Measurements from ENCODE around the gene AQP9.
"Not testable (repeated sequence)": the region's sequence is repeated elsewhere in the genome, so short reads cannot be mapped to it uniquely, and the experiment has no call there.

The AQP9 gene

GRCh38 chr15:58138106-58138505 is at the start of gene AQP9:
Gene AQP9, plus strand, starts transcription at chr15:58138381. Its CDS starts 185 bp downstream, at chr15:58138566.
- DNase-seq, result no peak

GRCh38 chr15:58095415-58095814 is 42.8 kb upstream of the AQP9 start:
- DNase-seq, result no peak

- DNase-seq, result no peak
These were observed 41.6 kb upstream of the AQP9 start for GRCh38 chr15:58096529-58097084.

- no peak for DNase-seq
These were observed 34.7 kb upstream of the AQP9 start for GRCh38 chr15:58103482-58103881.

- DNase-seq, result no peak
These were observed 30.1 kb upstream of the AQP9 start for GRCh38 chr15:58108117-58108516.

- DNase-seq, result no peak
These were observed 28.8 kb upstream of the AQP9 start for GRCh38 chr15:58109419-58109818.

- DNase-seq, result no peak
These were observed 27.0 kb upstream of the AQP9 start for GRCh38 chr15:58110999-58111717.

- DNase-seq, result no peak
These were observed 26.5 kb upstream of the AQP9 start for GRCh38 chr15:58111718-58112104.

GRCh38 chr15:58113358-58113757 is 24.8 kb upstream of the AQP9 start:
- DNase-seq, result not testable (repeated sequence)

GRCh38 chr15:58114388-58114787 is 23.8 kb upstream of the AQP9 start:
- DNase-seq, result no peak

GRCh38 chr15:58114812-58115211 is 23.4 kb upstream of the AQP9 start:
- DNase-seq, result no peak

GRCh38 chr15:58115692-58116091 is 22.5 kb upstream of the AQP9 start:
- no peak for DNase-seq

GRCh38 chr15:58117619-58118018 is 20.6 kb upstream of the AQP9 start:
- DNase-seq, result no peak

GRCh38 chr15:58118272-58118671 is 19.9 kb upstream of the AQP9 start:
- no peak for DNase-seq

- DNase-seq, result no peak
These were observed 19.2 kb upstream of the AQP9 start for GRCh38 chr15:58119016-58119415.

GRCh38 chr15:58124585-58124984 is 13.6 kb upstream of the AQP9 start:
- DNase-seq, result no peak

- no peak for DNase-seq
These were observed 12.8 kb upstream of the AQP9 start for GRCh38 chr15:58125333-58125732.

GRCh38 chr15:58134886-58135285 is 3.3 kb upstream of the AQP9 start:
- no peak for DNase-seq

- no peak for DNase-seq
These were observed 2.5 kb upstream of the AQP9 start for GRCh38 chr15:58135511-58136174.

GRCh38 chr15:58136731-58137130 is 1.4 kb upstream of the AQP9 start:
- DNase-seq, result no peak

GRCh38 chr15:58137686-58138085 is 495 bp upstream of the AQP9 start:
- no peak for DNase-seq

- no peak for DNase-seq
These were observed 1.3 kb downstream of the AQP9 start for GRCh38 chr15:58139276-58139988.

GRCh38 chr15:58139989-58140522 is 1.9 kb downstream of the AQP9 start:
- no peak for DNase-seq
